ENCODE results near the gene RBMX2. TPM values are rescaled to one million over a fixed set of nuclear protein-coding genes. Genes with fewer than 3 reads are reported as not detected.
"Not testable (repeated sequence)": the region's sequence is repeated elsewhere in the genome, so short reads cannot be mapped to it uniquely, and the experiment has no call there.

RBMX2 gene, protein sequence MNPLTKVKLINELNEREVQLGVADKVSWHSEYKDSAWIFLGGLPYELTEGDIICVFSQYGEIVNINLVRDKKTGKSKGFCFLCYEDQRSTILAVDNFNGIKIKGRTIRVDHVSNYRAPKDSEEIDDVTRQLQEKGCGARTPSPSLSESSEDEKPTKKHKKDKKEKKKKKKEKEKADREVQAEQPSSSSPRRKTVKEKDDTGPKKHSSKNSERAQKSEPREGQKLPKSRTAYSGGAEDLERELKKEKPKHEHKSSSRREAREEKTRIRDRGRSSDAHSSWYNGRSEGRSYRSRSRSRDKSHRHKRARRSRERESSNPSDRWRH
- 10 to 100 TPM; 27.0 to 36.9 (median 31.0) TPM for polyA plus RNA-seq (ENCODE audit: insufficient read depth in 1 of 5, insufficient read length in 5 of 5, low replicate concordance in 1 of 5)
- long read RNA-seq, donor 1, transcript RBMX2-201 (6 exons, 1,528 nt): major isoform, 7 of 34 reads
- long read RNA-seq, donor 1, partial matches to known transcripts: 20 of 34 reads
- long read RNA-seq, donor 1, other reads (novel, unspliced or antisense): 0 of 34 reads
- long read RNA-seq, donor 2, transcript RBMX2-203 (4 exons, 729 nt): minor isoform, 6 of 23 reads
- long read RNA-seq, donor 2, transcript RBMX2-201 (6 exons, 1,528 nt): major isoform, 7 of 23 reads
- long read RNA-seq, donor 2, partial matches to known transcripts: 10 of 23 reads
- long read RNA-seq, donor 2, other reads (novel, unspliced or antisense): 0 of 23 reads
- long read RNA-seq, donor 3, partial matches to known transcripts: 10 of 17 reads
- long read RNA-seq, donor 3, other reads (novel, unspliced or antisense): 0 of 17 reads
- long read RNA-seq, donor 4, partial matches to known transcripts: 8 of 18 reads
- long read RNA-seq, donor 4, other reads (novel, unspliced or antisense): 0 of 18 reads
- long read RNA-seq, donor 5, transcript RBMX2-203 (4 exons, 729 nt): major isoform, 9 of 37 reads
- long read RNA-seq, donor 5, transcript RBMX2-201 (6 exons, 1,528 nt): major isoform, 9 of 37 reads
- long read RNA-seq, donor 5, partial matches to known transcripts: 17 of 37 reads
- long read RNA-seq, donor 5, other reads (novel, unspliced or antisense): 0 of 37 reads
- long read RNA-seq, donor 6, transcript RBMX2-201 (6 exons, 1,528 nt): major isoform, 9 of 31 reads
- long read RNA-seq, donor 6, transcript RBMX2-203 (4 exons, 729 nt): minor isoform, 8 of 31 reads
- long read RNA-seq, donor 6, partial matches to known transcripts: 13 of 31 reads
- long read RNA-seq, donor 6, other reads (novel, unspliced or antisense): 0 of 31 reads
- long read RNA-seq, donor 7, transcript RBMX2-201 (6 exons, 1,528 nt): major isoform, 6 of 15 reads
- long read RNA-seq, donor 7, partial matches to known transcripts: 6 of 15 reads
- long read RNA-seq, donor 7, other reads (novel, unspliced or antisense): 0 of 15 reads
- long read RNA-seq, donor 8, partial matches to known transcripts: 6 of 10 reads
- long read RNA-seq, donor 8, other reads (novel, unspliced or antisense): 0 of 10 reads

DNA sequence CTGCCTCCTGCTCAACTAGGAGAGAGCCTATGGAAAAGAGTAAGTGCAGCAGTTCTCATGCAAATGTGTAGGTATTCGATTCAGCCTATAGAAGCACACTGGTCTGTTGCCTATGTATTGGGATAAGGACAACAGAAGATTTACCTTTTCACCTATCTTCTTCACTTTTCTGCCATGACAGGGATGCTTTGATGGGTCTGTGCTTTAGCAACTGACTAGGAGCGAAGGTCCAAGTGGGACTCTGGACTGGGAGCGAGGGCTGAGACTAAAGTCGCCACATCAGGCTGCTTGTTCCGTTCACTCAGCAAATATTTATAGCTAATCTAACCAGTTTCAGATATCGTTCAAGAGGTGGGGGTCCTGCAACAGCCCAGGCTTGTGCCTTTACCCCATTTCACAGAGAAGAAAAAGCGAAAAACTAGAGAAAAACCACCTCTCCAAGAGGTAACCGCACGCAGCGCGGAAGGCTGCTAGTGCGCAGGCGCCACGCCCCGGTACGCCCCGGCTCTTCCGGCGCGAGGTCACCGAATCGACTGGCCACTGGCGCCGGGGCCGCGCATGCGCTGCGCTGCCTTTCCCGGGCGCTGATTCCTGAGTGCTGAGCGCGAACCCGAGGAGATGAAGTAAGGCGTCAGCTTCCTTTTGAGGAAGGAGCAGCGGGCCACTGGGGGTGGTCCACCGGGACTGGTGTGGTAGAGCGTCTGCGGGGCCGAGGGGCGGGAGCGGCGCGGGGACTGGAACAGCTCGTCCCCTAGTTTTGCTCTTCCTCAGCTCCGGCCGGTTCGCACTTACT, at the start of gene RBMX2:
TSS of gene RBMX2 (plus strand) at position 573 of the 793 bp plus-strand sequence. CDS start at position 619, 46 bp downstream.
- DNase-seq: peak; percentile 73 to 76

DNA sequence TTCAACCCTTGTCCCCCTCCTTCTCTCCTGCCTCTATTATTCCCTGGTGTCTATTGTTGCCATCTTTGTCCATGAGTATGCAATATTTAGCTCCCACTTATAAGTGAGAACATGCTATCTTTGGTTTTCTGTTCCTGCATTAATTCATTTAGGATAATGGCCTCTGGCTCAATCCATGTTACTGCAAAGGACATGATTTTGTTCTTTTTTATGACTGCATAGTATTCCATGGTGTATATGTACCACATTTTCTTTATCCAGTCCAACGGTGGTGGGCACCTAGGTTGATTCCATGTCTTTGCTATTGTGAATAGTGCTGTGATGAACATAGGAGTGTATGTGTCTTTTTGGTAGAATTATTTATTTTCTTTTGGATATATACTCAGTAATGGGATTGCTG, 49.7 kb upstream of the RBMX2 start:
- DNase-seq: not testable (repeated sequence)

DNA sequence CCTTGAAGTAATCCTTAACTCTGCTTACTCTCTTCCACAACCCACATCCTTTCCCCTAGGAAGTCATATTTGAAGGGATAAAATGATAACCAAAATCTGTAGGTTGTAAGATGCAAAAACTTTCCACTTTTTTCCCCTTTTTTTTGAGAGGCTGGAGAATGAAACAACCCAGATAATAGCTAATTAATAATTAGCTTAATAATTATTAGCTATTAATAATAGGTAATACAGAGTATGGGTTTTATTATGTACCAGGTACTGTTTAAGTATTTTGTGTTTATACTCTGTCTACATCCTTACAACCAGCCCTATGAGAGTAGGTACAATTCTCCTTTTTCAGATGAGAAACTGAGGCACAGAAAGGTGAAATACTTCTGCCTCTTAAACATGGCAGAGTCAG, 25.7 kb upstream of the RBMX2 start:
- no peak for DNase-seq

DNA sequence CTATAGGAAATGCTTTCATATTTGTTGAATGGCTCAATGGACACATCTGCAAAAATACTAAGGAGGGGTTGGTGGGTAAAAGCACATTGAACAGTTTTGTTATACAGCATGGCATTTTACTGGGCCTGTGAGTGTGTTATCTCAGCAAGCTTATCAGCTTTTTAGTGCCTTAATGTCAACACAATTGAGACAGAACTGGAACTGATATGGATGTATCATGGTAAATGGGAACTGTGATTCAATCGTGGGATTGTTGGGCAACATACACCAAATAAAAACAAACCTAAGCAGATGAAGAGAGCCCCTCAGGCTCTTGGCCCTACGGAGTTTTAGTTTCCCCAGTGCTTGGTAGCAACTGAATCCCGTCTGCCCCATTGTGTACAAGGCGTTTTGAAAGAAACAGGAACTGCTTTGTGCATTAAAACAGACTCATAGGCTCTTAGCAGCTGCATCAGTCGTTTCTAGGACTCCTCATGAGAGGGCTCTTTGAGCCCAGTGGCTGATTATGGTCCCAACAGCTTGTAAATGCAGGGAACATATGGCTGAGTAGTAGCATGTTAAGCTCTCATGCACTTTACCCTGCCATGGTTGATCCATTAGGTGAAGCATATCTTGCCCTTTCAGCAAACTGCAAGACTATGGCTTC, 23.6 kb upstream of the RBMX2 start:
- no peak for DNase-seq

DNA sequence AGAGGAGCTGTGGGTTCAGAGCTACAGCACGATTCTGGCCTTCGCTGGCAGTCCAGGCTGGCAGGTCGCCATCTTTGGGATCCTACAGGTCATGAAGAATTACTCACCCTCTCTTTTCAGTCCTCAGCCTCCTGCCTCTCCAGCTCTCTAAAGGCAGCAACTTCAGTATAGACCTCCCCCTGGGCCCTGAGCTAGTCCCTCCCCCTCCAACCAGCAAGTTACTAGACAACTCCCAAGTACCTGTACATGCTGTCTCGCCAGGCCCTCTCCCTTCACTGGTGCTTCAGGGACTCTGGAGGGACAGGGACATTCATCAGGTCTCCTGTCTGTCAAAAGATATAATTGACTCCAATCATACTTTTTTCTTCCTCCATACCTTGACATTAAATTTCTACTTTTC, 16.3 kb upstream of the RBMX2 start, which contains the start of gene GPR119:
TSS of gene GPR119 (minus strand) at position 155 of the 400 bp plus-strand sequence. CDS start 227 bp downstream, outside the sequence.
- no peak for DNase-seq

DNA sequence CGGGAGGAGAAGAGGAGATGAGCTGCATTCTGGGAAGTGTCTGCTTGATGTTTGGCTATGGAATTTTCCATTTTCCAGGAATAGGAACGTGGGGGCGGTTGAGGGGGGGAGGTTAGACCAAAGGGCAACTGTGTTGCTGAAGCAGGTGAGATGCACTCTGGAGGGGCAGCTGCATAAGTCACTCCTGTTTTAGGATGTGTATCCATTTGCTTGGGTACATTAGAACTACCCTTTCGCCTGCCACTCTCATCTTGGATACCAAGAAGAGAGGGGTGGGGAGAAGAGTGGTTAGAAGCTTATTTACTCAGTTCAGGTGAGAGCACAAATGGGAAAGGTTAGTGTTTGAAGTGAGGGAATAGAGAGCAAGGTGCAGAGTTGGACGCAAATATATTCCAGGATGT, 15.4 kb upstream of the RBMX2 start:
- DNase-seq: no peak

DNA sequence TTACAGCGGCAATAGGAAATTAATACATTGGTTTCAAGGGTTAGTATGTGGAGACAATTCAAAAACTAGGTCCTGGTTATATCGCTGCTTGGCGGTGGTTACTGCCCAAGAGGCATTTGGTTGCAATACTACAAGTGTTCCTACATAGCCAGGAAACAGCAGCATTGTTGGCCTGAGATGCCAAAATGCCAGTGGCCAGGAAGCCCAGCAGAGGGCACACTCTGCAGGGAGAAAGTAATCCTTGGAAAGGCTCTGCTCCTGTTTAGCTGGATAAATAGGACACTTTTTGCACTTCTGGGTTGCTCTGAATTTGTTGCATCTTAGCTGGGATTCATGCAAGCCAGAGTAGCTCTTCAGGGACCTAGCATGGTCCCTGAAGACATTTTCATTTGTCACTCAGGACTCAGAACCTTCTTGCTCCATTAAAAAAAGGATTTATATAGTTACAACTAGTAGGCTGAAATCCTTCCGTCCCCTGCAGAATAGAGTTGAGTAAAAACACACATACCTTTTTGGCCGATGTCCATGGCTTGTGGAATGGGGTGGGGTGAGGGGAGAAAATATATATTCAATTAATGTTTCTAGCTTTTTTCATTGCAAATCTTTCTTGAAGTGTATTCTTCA, 8.2 kb upstream of the RBMX2 start:
- DNase-seq: peak in 1 of 2 donors; percentile 18

DNA sequence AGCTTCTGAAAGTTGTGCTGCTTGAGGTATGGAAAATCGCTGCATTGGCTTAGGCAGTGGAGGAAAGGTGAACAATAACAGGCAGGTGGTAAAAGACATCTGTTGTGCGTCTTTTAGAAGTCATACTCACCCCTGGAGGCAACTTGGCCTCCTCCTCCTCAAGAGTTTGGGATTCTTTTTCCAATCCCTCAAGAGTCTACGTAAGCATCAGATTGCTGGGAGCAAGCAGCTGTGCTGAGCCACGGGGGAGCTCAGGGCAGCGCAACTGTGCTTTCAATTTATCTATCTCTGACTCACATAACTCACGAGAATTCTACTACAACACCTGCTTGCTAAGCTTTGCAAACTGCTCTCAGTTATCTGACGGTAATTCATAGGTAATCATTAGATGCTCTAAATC, 6.4 kb upstream of the RBMX2 start:
- DNase-seq: no peak

DNA sequence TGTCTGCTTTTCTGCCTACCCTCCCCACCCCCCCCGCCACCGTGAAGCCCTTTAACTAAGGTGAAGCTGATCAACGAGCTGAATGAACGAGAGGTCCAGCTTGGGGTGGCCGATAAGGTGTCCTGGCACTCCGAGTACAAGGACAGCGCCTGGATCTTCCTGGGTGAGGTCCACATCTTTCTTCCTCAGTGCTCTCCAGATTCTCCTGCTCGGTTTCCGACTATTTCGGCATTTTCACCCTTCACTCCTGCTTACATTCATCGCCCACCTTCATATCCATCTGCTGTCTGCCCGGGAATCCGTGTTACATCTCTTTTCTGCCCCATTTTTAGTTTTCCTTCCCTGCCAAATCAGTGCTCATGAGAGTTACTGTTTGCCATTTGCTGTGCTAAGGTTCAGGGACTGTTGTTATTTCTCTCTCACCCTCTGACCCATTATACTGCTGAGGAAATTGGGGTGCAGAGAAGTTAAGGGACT, 459 bp downstream of the RBMX2 start:
- DNase-seq: no peak

DNA sequence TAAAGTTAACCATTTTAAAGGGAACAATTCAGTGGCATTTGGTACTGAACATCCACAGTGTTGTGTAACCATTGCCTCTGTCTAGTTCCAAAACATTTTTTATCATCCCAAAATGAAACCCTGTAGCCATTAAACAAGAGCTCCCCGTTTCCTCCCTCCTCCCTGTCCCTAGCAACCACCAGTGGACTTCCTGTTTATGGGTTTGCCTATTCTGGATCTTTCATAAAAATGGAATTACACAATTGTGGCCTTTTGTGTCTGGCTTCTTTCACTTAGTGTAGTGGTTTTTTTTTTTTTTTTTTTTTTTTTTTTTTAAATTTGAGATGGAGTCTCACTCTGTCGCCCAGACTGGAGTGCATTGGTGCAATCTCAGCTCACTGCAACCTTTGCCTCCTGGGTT, 11.6 kb downstream of the RBMX2 start:
- DNase-seq: no peak

DNA sequence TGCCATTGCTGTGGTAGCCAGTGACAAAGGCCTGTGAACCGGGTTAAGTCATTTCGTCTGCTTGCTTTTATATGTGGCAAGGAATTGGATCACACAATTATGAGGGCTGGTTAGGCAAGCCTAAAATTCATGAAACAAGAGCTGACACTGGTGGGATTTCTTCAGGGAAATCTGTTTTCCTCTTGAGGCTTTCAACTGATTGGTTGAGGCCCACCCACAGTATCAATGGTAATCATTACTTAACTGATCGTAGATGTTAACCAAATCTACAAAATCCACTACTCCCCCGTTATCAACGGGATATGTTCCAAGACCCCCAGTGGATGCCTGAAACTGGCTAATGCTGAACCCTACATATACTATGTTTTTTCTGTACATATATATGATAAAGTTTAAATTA, 13.0 kb downstream of the RBMX2 start:
- DNase-seq: no peak

DNA sequence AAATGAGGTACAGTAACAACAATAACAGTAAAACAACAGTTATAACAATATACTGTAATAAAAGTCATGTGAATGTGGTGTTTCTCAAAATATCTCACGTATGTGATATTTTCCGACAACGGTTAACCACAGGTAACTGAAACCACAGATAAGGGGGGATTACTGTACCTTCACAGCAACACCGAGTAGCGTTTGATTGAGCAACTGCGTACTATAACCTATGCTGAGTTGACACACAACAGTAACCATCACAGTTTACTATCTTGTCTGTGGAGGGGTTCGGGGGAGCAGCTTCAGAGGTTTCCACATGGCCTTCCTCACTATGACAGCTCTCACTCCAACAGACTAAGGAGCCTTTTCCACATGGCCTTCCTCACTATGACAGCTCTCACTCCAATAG, 13.4 kb downstream of the RBMX2 start:
- DNase-seq: no peak

DNA sequence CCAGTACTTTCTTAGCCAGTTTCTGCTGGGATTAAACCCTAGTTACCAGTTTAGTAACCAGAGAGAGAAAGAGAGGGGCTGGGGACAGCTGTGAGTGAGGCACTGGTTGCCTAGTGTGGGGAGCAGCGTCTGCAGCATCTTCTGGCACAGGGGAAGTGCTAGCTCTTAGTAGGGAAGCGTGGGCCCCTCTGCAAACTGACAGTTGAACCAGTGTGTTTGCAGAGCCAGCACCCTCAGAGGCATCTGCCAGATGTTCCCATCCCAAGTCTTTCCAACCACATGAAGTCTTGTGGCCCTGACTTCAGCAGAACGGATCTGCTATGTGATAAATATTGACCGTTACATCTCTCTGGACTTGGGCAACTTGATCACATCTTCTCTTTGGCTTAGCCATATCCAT, 15.0 kb downstream of the RBMX2 start:
- DNase-seq: no peak

DNA sequence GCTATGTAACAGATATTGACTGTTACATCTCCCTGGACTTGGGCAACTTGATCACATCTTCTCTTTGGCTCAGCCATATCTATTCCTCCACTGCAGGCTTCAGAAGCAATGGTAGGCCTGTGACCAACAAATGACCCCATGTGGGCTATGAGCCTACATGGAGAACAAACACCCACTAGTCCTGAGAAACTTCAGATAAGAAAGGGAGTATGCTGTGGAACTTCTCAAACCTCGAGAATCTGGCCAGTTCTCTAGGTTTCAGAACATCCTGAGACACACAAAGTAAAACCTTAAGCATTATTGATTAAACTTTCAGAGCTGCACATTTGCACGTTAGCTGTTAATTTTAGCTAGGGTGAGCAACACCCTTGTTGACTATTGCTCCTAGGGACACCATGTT, 16.3 kb downstream of the RBMX2 start:
- no peak for DNase-seq

DNA sequence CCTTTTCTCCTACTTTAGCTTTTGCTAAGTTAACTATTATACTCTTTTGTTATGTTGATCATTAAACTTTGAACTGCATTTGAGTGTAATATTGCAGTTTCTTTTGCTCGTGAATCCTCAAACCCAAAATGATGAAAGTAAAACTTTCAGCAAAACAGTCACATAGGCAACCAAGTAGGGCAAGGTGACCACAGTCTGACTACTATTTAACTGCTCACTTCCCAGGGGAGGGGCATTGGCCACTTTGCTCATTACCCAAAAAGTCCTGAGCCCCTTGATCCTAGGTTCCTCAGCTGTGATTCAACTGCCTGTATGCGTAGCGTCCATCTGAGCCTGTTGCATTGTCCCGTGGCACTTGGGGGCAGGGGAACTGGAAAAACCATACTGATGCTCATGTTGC, 17.0 kb downstream of the RBMX2 start:
- no peak for DNase-seq

DNA sequence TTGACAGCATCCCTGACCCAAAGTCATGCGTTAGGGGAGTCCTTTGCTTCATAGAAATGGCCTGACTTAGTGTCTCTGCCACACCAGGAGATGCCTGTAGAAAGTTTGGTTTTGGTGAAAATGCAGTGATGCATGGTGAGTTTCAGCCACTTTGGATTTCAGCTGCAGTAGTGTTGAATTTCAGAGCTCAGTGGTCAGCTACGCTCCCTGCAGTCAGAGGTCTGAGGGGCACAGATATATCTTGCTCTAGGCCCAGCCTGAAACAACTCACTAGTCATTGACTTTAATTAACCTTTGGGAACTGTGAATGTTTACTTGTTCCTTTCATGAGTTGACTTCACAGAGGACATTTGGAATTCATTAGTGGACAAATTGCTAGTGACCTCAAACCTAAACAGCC, 17.5 kb downstream of the RBMX2 start:
- no peak for DNase-seq

DNA sequence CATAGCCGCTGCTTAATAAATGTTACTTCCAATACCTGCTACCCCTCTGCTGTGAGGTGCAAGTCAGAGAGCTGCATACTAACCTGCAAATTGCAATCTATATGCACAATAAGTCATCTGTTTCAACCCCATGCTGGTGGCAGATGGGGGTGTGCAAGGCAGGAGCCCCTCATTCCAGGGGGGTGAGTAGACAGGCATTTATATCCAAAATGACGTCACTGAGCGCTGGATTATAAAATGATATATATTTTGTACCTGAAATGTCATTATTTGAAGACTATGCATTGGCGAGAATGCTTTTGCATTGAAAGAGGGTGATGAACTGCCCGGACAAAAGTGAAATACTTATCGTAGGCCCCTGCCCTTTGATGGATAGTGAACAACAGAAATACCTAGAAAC, 24.7 kb downstream of the RBMX2 start:
- no peak for DNase-seq

DNA sequence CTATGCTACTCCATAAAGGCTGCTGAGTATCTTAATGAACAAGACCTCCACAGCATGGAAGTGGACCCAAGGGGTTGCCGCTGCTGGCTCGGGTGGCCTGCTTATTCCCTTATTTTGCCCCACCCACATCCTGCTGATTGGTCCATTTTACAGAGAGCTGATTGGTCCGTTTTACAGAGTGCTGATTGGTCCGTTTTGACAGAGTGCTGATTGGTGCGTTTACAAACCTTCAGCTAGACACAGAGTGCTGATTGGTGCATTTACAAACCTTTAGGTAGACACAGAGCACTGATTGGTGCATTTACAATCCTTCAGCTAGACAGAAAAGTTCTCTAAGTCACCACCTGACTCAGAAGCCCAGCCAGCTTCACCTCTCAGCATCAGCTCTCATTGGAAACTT, 27.4 kb downstream of the RBMX2 start:
- DNase-seq: not testable (repeated sequence)

DNA sequence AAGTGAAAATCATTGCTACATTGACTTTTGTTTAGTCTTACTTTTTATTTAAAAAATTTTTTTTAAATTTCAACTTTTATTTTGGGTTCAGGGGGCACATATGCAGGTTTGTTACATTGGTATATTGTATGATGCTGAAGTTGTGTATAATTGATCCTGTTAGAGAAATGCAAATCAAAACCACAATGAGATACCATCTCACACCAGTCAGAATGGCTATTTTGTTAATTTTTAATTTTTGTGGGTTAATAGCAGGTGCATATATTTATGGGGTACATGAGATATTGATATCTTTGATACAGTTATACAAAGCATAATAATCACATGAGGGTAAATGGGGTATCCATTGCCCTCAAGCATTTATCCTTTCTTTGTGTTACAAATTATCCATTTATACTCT, 34.1 kb downstream of the RBMX2 start:
- DNase-seq: no peak

Measured in right lung (tissue), 10 donors.